ENCODE data around the gene ATXN7L1.

ATXN7L1 gene

DNA sequence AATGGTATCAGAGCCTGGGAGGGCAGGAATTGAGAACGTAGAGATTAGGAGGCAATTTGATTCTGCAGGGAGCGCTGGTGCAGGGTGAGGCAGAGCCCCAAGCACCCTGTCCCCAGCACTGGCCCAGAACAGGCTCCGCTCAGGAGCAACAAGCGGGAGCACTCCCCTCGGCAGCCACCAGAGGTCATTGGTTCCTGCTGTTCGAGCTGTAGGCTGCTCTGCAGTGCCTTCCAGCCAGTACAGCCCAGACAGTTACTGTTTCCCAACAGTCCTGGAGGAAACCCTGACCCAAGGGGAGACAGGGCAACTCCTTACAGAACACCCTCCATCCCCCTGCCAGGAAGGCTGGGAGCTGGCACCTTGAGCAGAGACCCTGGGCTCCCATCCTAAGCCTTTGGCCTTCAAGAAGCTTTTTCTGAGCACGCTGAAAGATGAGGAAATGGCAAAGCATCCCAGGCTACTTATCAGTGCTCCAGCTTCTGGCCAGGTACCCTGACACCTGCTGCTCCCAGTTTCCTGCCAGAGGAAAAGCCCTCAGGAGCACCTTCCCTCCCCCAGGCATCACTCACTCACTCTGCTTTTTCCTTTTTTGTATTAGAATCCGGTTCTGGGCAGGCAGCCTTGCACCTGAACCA lies 223.9 kb downstream of the ATXN7L1 start:
- Histone ChIP-seq H3K9ac (ENCODE audit: low read length in 2 of 2) (peak overlapping the region in 1 of 2 donors; percentile 21), H3K27ac (ENCODE audit: low read length) (no peak overlapping the region)

DNA sequence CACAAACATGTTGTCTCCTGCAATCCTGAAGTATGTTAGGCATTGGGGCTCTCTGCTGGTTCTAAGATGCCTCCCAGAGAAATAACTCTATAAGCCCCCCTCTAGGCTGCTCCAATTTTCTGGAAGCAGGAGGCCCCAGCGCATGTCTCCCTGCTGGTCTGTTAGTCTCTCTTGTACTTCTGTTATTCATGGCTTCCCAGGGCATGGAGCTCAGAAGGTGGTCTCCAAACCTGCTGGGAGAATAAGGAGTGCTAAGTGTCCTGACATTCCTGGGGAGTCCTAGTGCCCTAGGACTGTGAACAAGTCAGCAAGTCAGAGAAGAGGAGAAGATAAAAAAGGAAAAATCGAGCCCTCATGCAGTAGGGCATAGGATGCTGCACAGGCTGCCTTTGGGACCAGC lies 224.6 kb downstream of the ATXN7L1 start:
- H3K9me3 ChIP-seq (ENCODE audit: control insufficient read depth in 2 of 2, low read length in 2 of 2): no peaks in the 10 kb centered on the region
- H3K4me3 ChIP-seq (ENCODE audit: low read length in 2 of 2): no peak overlapping the region
- H3K27ac ChIP-seq (ENCODE audit: low read length): no peak overlapping the region
- H3K4me1 ChIP-seq (ENCODE audit: control insufficient read depth, insufficient read depth, low read length): peaks cover 34% of the 10 kb centered on the region
- no peak overlapping the region for H3K9ac ChIP-seq (ENCODE audit: low read length in 2 of 2)
- H3K36me3 ChIP-seq (ENCODE audit: control insufficient read depth in 2 of 2, insufficient read depth in 2 of 2, low read length in 2 of 2): peaks cover 0 to 8% of the 10 kb centered on the region in 2 donors
- H3K27me3 ChIP-seq (ENCODE audit: control insufficient read depth in 1 of 2, insufficient read depth in 2 of 2, low read length in 2 of 2): no peaks in the 10 kb centered on the region

More for the DNA sequence above, 223.9 kb downstream of the ATXN7L1 start:
- H3K4me1 ChIP-seq (ENCODE audit: control insufficient read depth, insufficient read depth, low read length): peaks cover 34% of the 10 kb centered on the region
- no peak overlapping the region for H3K4me3 ChIP-seq (ENCODE audit: low read length in 2 of 2)
- peaks cover 0 to 8% of the 10 kb centered on the region in 2 donors for H3K36me3 ChIP-seq (ENCODE audit: control insufficient read depth in 2 of 2, insufficient read depth in 2 of 2, low read length in 2 of 2)
- no peaks in the 10 kb centered on the region for H3K27me3 ChIP-seq (ENCODE audit: control insufficient read depth in 1 of 2, insufficient read depth in 2 of 2, low read length in 2 of 2)
- no peaks in the 10 kb centered on the region for H3K9me3 ChIP-seq (ENCODE audit: control insufficient read depth in 2 of 2, low read length in 2 of 2)

DNA sequence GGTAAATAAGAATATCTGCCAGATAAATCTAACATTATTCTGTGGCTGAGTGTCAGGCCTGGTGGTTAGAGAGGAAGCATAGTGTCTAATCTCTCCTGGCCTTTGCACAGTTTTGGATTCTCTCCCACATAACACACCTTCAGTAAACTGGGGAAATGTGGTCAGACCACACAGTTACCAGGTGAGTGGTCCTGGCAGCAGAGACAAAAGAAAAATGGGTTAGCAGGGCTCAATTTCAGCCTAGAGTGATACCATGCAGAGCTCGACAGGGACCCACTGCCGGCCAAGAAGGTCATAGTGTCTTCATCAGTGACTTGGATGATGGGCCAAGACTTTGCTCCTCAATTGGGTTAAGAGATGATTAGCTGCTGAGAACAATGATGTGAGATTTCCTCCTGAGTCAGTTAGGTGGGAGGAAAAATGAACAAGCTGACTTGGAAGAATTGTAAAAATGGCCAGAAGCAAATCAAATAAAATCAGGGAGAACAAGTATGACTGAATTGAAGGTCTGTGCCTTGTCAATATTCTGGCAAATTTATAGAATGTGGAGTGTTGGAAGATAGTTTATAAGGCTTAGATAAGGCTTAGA lies 225.9 kb downstream of the ATXN7L1 start:
- no peak overlapping the region for H3K4me3 ChIP-seq (ENCODE audit: low read length in 2 of 2)
- no peaks in the 10 kb centered on the region for H3K27me3 ChIP-seq (ENCODE audit: control insufficient read depth in 1 of 2, insufficient read depth in 2 of 2, low read length in 2 of 2)
- H3K9me3 ChIP-seq (ENCODE audit: control insufficient read depth in 2 of 2, low read length in 2 of 2): no peaks in the 10 kb centered on the region
- H3K4me1 ChIP-seq (ENCODE audit: control insufficient read depth, insufficient read depth, low read length): peaks cover 28% of the 10 kb centered on the region
- H3K36me3 ChIP-seq (ENCODE audit: control insufficient read depth in 2 of 2, insufficient read depth in 2 of 2, low read length in 2 of 2): peaks cover 0 to 8% of the 10 kb centered on the region in 2 donors
- no peak overlapping the region for H3K27ac ChIP-seq (ENCODE audit: low read length)
- H3K9ac ChIP-seq (ENCODE audit: low read length in 2 of 2): no peak overlapping the region

DNA sequence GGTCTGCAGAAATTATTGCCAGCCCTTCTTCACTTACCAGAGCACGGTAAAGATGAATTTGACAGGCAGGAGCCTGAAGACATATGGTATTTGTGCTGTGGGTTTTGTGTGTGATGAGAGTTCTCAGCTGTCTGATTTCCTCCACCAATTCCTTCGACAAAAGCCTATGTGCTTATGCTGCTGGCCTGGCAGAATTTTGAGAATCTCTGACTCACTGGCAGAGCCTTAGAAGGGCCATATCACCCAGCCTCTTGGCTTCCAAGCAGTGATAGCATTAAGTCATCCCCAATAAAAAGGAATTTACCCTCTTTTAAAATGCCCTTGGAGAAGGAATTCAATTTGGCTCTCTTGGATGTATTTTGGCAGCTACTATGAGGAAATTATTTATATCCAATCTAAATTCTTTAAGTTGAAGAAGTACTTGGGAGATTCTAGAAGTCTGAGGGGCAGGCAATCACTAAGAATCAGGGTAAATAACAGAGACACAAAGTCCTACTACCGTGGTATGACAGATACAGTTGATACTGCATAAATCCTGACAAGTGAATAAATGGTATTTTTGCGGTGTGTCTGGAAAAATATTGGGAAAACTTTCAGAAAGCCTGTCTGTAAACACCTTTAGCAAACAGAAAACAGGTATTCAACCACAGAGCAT lies 226.5 kb downstream of the ATXN7L1 start:
- no peak overlapping the region for H3K4me3 ChIP-seq (ENCODE audit: low read length in 2 of 2)
- peaks cover 0 to 8% of the 10 kb centered on the region in 2 donors for H3K36me3 ChIP-seq (ENCODE audit: control insufficient read depth in 2 of 2, insufficient read depth in 2 of 2, low read length in 2 of 2)
- peaks cover 25% of the 10 kb centered on the region for H3K4me1 ChIP-seq (ENCODE audit: control insufficient read depth, insufficient read depth, low read length)
- H3K9ac ChIP-seq (ENCODE audit: low read length in 2 of 2): no peak overlapping the region
- no peak overlapping the region for H3K27ac ChIP-seq (ENCODE audit: low read length)
- H3K9me3 ChIP-seq (ENCODE audit: control insufficient read depth in 2 of 2, low read length in 2 of 2): no peaks in the 10 kb centered on the region
- H3K27me3 ChIP-seq (ENCODE audit: control insufficient read depth in 1 of 2, insufficient read depth in 2 of 2, low read length in 2 of 2): no peaks in the 10 kb centered on the region

DNA sequence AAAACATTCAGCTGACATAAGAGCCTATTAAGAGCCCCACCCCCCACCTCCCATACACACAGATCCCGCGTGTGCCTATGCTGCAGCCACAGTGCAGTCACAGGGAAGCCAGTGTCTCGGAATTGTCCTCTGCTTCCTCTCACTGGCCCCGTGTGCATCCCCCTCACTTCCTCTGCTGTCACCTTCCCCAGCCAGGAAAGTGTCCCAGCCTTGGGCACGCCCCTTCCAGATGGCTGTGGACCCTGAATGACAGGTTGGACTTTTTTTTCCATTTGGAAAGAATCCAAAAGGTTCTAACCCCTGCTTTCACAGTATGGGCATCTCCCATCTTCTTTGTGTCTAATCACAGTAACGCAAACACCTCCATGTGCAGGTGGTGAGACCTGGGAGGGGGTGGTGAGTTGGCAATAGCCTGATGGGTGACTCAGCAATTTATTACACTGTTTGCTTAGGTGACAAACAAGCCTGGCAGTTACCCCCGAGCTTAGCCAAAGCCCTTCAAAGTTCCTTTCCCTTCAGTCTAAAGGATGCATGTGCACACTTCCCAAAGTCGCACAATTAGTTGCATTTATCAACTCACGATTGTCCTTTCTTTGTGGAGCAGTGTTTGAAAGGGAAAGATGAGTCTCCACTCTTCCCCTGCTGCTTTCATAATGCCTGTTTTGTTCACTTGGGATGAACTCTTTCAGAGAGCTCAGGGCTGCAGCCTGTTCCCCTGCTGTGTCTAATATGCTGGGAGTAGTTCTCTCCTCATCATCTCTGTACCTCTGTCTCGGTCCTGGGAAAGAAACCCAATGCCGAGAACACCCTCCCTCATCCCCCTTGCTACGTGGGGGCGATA lies 227.6 kb downstream of the ATXN7L1 start:
- H3K27me3 ChIP-seq (ENCODE audit: control insufficient read depth in 1 of 2, insufficient read depth in 2 of 2, low read length in 2 of 2): no peaks in the 10 kb centered on the region
- no peak overlapping the region for H3K4me3 ChIP-seq (ENCODE audit: low read length in 2 of 2)
- H3K9ac ChIP-seq (ENCODE audit: low read length in 2 of 2): no peak overlapping the region
- H3K4me1 ChIP-seq (ENCODE audit: control insufficient read depth, insufficient read depth, low read length): peaks cover 29% of the 10 kb centered on the region
- no peak overlapping the region for H3K27ac ChIP-seq (ENCODE audit: low read length)
- H3K9me3 ChIP-seq (ENCODE audit: control insufficient read depth in 2 of 2, low read length in 2 of 2): no peaks in the 10 kb centered on the region
- peaks cover 0 to 8% of the 10 kb centered on the region in 2 donors for H3K36me3 ChIP-seq (ENCODE audit: control insufficient read depth in 2 of 2, insufficient read depth in 2 of 2, low read length in 2 of 2)

DNA sequence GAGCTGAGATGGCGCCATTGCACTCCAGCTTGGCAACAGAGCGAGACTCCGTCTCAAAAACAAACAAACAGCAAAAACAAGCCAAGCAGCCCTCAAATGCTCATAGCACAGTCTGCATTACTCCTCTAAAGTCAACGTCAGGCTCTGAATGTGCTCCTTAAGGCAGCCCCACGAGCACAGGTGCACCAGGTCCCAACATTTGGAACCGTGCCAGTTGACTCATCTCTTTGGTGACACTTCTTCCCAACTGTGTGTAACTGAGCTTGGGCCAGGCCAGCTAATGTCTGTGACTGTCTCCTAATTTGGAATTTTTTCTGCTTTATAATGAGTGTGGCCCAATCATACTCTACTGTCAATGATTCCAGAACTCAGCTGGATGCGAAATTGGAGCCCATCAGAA lies 228.8 kb downstream of the ATXN7L1 start:
- H3K4me1 ChIP-seq (ENCODE audit: control insufficient read depth, insufficient read depth, low read length): peaks cover 34% of the 10 kb centered on the region

DNA sequence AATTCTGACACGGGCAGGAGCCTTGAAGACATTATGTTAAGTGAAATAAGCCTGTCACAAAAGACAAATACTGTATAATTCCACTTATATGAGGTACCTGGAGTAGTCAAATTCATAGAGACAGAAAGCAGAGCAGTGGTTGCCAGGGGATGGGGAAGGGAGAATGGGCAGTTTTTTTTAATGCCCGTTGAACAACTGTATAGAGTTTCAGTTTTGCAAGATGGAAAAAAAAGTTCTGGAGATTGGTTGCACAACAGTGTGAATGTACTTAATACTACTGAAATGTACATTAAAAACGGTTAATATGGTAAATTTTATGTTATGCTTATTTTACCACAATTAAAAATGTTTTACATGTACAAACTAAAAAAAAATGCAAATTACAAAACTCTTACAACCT lies 231.5 kb downstream of the ATXN7L1 start:
- Histone ChIP-seq H3K27me3 (ENCODE audit: control insufficient read depth in 1 of 2, insufficient read depth in 2 of 2, low read length in 2 of 2) (no peaks in the 10 kb centered on the region), H3K4me3 (ENCODE audit: low read length in 2 of 2) (no peak overlapping the region), H3K9ac (ENCODE audit: low read length in 2 of 2) (no peak overlapping the region), H3K27ac (ENCODE audit: low read length) (no peak overlapping the region), H3K36me3 (ENCODE audit: control insufficient read depth in 2 of 2, insufficient read depth in 2 of 2, low read length in 2 of 2) (peaks cover 4 to 12% of the 10 kb centered on the region in 2 donors), H3K9me3 (ENCODE audit: control insufficient read depth in 2 of 2, low read length in 2 of 2) (no peaks in the 10 kb centered on the region), H3K4me1 (ENCODE audit: control insufficient read depth, insufficient read depth, low read length) (peaks cover 31% of the 10 kb centered on the region)

More for the DNA sequence above, 228.8 kb downstream of the ATXN7L1 start:
- no peak overlapping the region for H3K9ac ChIP-seq (ENCODE audit: low read length in 2 of 2)
- H3K4me3 ChIP-seq (ENCODE audit: low read length in 2 of 2): no peak overlapping the region
- H3K27ac ChIP-seq (ENCODE audit: low read length): no peak overlapping the region
- no peaks in the 10 kb centered on the region for H3K9me3 ChIP-seq (ENCODE audit: control insufficient read depth in 2 of 2, low read length in 2 of 2)
- H3K27me3 ChIP-seq (ENCODE audit: control insufficient read depth in 1 of 2, insufficient read depth in 2 of 2, low read length in 2 of 2): no peaks in the 10 kb centered on the region
- peaks cover 2 to 8% of the 10 kb centered on the region in 2 donors for H3K36me3 ChIP-seq (ENCODE audit: control insufficient read depth in 2 of 2, insufficient read depth in 2 of 2, low read length in 2 of 2)

DNA sequence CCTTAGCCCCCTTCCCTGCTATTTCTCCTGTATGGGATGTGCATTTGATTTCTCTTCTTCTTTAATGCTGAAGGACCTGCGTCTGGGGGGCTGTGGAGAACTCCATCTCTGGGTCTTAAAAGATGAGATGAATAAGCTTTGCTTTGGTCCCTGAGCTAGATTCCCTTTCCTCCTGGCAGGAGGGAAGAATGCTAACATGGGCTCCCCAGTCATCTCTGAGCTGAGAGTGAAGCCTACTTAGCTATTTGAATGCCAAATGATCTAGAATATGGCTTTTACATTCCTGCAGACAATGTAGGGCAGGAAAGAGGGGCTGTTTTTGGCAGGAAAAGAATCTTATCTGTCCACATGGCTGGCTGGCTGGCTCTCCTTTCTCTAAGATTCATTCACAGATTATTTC lies 232.5 kb downstream of the ATXN7L1 start:
- H3K27me3 ChIP-seq (ENCODE audit: control insufficient read depth in 1 of 2, insufficient read depth in 2 of 2, low read length in 2 of 2): no peaks in the 10 kb centered on the region
- peaks cover 26% of the 10 kb centered on the region for H3K4me1 ChIP-seq (ENCODE audit: control insufficient read depth, insufficient read depth, low read length)
- H3K9me3 ChIP-seq (ENCODE audit: control insufficient read depth in 2 of 2, low read length in 2 of 2): no peaks in the 10 kb centered on the region
- H3K4me3 ChIP-seq (ENCODE audit: low read length in 2 of 2): no peak overlapping the region
- H3K27ac ChIP-seq (ENCODE audit: low read length): no peak overlapping the region
- peaks cover 7 to 14% of the 10 kb centered on the region in 2 donors for H3K36me3 ChIP-seq (ENCODE audit: control insufficient read depth in 2 of 2, insufficient read depth in 2 of 2, low read length in 2 of 2)
- no peak overlapping the region for H3K9ac ChIP-seq (ENCODE audit: low read length in 2 of 2)

DNA sequence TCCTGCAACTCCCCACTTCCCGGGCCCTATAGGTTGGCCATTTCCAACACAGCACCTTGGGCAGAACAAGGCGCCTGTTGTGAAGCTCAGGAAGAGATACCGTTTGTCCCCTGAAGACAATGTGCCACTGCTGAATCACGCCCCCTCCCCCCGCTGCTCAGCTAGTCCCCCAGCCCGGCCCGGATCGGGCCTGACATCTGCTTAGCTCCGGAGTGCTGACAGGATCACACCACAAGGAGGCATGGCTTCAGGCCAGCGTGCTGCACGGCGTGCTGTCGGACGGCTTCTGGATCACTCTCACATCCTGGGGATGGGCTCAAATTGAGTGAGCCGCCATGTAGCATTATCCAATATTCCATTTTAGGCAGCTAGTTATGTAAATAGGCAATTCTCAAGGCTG lies 233.0 kb downstream of the ATXN7L1 start:
- H3K4me1 ChIP-seq (ENCODE audit: control insufficient read depth, insufficient read depth, low read length): peaks cover 23% of the 10 kb centered on the region
- no peak overlapping the region for H3K9ac ChIP-seq (ENCODE audit: low read length in 2 of 2)
- no peak overlapping the region for H3K27ac ChIP-seq (ENCODE audit: low read length)
- H3K36me3 ChIP-seq (ENCODE audit: control insufficient read depth in 2 of 2, insufficient read depth in 2 of 2, low read length in 2 of 2): peaks cover 10 to 18% of the 10 kb centered on the region in 2 donors
- H3K4me3 ChIP-seq (ENCODE audit: low read length in 2 of 2): no peak overlapping the region
- H3K9me3 ChIP-seq (ENCODE audit: control insufficient read depth in 2 of 2, low read length in 2 of 2): no peaks in the 10 kb centered on the region
- H3K27me3 ChIP-seq (ENCODE audit: control insufficient read depth in 1 of 2, insufficient read depth in 2 of 2, low read length in 2 of 2): no peaks in the 10 kb centered on the region

DNA sequence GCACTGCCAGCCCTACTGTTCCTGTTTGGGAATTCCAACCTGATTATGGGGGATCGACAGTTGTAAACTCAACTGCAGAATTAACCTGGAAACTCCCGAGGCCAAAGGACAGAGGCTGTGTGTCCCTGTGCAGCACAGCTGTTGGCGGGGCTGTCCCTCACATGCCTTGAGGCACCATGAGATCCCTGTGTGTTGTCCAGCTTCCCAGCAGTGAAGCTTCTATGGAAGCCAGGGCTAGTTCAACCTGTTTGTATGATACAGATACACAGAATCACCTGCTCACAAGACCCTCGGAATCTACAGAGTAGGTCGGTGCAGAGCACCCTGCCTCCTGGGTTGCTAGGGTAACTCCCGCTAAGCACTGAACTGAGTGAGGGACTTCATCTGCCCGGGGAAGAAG lies 234.1 kb downstream of the ATXN7L1 start:
- H3K9me3 ChIP-seq (ENCODE audit: control insufficient read depth in 2 of 2, low read length in 2 of 2): no peaks in the 10 kb centered on the region
- no peak overlapping the region for H3K27ac ChIP-seq (ENCODE audit: low read length)
- H3K4me1 ChIP-seq (ENCODE audit: control insufficient read depth, insufficient read depth, low read length): peaks cover 20% of the 10 kb centered on the region
- no peaks in the 10 kb centered on the region for H3K27me3 ChIP-seq (ENCODE audit: control insufficient read depth in 1 of 2, insufficient read depth in 2 of 2, low read length in 2 of 2)
- no peak overlapping the region for H3K4me3 ChIP-seq (ENCODE audit: low read length in 2 of 2)
- H3K36me3 ChIP-seq (ENCODE audit: control insufficient read depth in 2 of 2, insufficient read depth in 2 of 2, low read length in 2 of 2): peaks cover 19 to 29% of the 10 kb centered on the region in 2 donors
- H3K9ac ChIP-seq (ENCODE audit: low read length in 2 of 2): no peak overlapping the region

Measured in stomach smooth muscle (tissue), 2 donors.